ENCODE measurements around the gene EFCAB5. TPM values are rescaled to one million over a fixed set of nuclear protein-coding genes. Genes with fewer than 3 reads are reported as not detected.

The EFCAB5 gene
- total and polyA plus RNA-seq, 10 of the 15 experiments (the other 5 are each of a cell fraction or from before 2014, with no cell fraction given) = 0.39 to 2.6 (median 1.0) TPM

DNA sequence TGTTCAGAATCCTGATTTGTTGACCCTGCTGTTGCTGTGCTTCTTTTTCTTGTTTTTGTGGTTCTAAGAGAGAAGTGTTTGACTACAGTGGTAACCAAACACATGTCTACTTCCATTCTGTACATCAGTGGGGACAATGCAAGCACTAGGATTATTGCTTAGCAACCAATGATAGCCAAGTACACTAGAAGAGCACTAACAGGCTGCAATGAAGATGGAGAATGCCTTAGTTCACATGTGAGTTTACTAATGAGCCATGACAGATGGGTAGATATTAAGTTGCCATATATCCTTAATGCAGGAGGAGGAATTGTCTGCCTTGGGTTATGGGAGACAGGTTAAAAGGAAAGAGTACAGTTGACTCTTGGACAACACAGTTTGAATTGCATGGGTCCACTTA is 8.3 kb downstream of the EFCAB5 start (continued):
- TF ChIP-seq NFYB (IDR thresholded peaks at IDR 0.05; ENCODE audit: insufficient read depth, low read depth, low read length) (no peak), ETV6 (conservative IDR thresholded peaks at IDR 0.05 in 1 of 2, IDR thresholded peaks at IDR 0.05 in 1 of 2; ENCODE audit: borderline replicate concordance in 1 of 2, low read depth in 1 of 2) (no peak), POLR2AphosphoS2 (IDR thresholded peaks at IDR 0.05; ENCODE audit: low read depth, low read length) (no peak), ZNF622 (IDR thresholded peaks at IDR 0.05) (no peak), SIX5 (IDR thresholded peaks at IDR 0.05; ENCODE audit: low read depth, low read length, severe bottlenecking) (no peak)
- TF ChIP-seq, protein P1, sequence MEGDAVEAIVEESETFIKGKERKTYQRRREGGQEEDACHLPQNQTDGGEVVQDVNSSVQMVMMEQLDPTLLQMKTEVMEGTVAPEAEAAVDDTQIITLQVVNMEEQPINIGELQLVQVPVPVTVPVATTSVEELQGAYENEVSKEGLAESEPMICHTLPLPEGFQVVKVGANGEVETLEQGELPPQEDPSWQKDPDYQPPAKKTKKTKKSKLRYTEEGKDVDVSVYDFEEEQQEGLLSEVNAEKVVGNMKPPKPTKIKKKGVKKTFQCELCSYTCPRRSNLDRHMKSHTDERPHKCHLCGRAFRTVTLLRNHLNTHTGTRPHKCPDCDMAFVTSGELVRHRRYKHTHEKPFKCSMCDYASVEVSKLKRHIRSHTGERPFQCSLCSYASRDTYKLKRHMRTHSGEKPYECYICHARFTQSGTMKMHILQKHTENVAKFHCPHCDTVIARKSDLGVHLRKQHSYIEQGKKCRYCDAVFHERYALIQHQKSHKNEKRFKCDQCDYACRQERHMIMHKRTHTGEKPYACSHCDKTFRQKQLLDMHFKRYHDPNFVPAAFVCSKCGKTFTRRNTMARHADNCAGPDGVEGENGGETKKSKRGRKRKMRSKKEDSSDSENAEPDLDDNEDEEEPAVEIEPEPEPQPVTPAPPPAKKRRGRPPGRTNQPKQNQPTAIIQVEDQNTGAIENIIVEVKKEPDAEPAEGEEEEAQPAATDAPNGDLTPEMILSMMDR (IDR thresholded peaks at IDR 0.05 in 2 of 3, conservative IDR thresholded peaks at IDR 0.05 in 1 of 3; ENCODE audit: control insufficient read depth in 2 of 3, extremely low read depth in 1 of 3, insufficient read depth in 1 of 3, low read depth in 3 of 3, low read length in 3 of 3) = no peak

DNA sequence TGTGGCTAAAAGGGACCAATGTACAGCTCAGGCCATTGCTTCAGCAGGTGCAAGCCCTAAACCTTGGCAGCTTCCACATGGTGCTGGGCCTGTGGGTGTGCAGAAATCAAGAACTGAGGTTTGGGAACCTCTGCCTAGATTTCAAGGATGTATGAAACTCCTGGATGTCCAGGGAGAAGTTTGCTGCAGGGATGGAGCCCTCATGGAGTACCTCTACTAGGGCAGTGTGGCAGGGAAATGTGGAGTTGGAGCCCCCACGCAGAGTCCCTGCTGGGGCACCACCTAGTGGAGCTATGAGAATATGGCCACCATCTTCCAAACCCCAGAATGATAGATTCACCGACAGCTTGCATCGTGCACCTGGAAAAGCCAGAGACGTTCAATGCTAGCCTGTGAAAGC is 13.0 kb downstream of the EFCAB5 start:
- ChIA-PET POLR2A (no interaction called here), CTCF (interaction anchor here (0.9 to 1.2 kb wide), 2 partner anchors 146 to 147 kb away, joined by 3 to 6 read pairs; no protein-coding TSS in a partner anchor), RAD21 (ENCODE audit: unreplicated experiment) (no interaction called here), SMC1A (ENCODE audit: uncharacterized antibody, unreplicated experiment) (no interaction called here)
- Histone ChIP-seq H3K9me3 (replicated peaks; ENCODE audit: control insufficient read depth, insufficient read depth, low read length) (peaks cover 2% of the 10 kb centered on the region; the same call in 1 of the 3 replicates), H3K4me1 (ENCODE audit: control insufficient read depth, insufficient read depth, low read length) (no peaks in the 10 kb centered on the region), H4K20me1 (ENCODE audit: control insufficient read depth, insufficient read depth) (no peaks in the 10 kb centered on the region), H3K9ac (ENCODE audit: control insufficient read depth, insufficient read depth, low read length) (no peak overlapping the region), H3K27ac (ENCODE audit: control insufficient read depth, insufficient read depth) (no peak overlapping the region), H3K4me2 (ENCODE audit: control insufficient read depth, insufficient read depth) (no peak overlapping the region), H3K79me2 (ENCODE audit: control insufficient read depth, insufficient read depth, low read length) (no peaks in the 10 kb centered on the region), H3K27me3 (replicated peaks in 1 of 2; ENCODE audit: control insufficient read depth in 2 of 2, insufficient read depth in 2 of 2, low read length in 1 of 2) (no peaks in the 10 kb centered on the region), H3K4me3 (no peak overlapping the region), H3K36me3 (ENCODE audit: control insufficient read depth in 2 of 2, insufficient read depth in 2 of 2, low read length in 1 of 2) (no peaks in the 10 kb centered on the region), H2AFZ (ENCODE audit: control insufficient read depth, low read depth, low read length) (no peak overlapping the region)
- WGBS (ENCODE audit: insufficient coverage, insufficient replicate concordance, low lambda C conversion rate, missing lambda C conversion rate) = 74% methylated on average over 4 of the region's 4 CpGs
- DNase-seq (ENCODE audit: low read depth, low spot score) (no peak), FAIRE-seq (no peak), ATAC-seq (no peak)
- in situ Hi-C loops (cut with MboI) (no loop called here), intact Hi-C loops (cut with micrococcal nuclease; ENCODE audit: unreplicated experiment) (no loop called here)
- BruUV-seq (replicated peaks) = no TSS peak
- TF ChIP-seq NR2C1 (IDR thresholded peaks at IDR 0.05) = no peak
- no peak for TF ChIP-seq ZSCAN29 (IDR thresholded peaks at IDR 0.05)
- no peak for TF ChIP-seq CHD2 (IDR thresholded peaks at IDR 0.05; ENCODE audit: borderline replicate concordance, low read depth, low read length)
- TF ChIP-seq BACH1 (IDR thresholded peaks at IDR 0.05; ENCODE audit: borderline replicate concordance) = no peak
- TF ChIP-seq, protein P2, sequence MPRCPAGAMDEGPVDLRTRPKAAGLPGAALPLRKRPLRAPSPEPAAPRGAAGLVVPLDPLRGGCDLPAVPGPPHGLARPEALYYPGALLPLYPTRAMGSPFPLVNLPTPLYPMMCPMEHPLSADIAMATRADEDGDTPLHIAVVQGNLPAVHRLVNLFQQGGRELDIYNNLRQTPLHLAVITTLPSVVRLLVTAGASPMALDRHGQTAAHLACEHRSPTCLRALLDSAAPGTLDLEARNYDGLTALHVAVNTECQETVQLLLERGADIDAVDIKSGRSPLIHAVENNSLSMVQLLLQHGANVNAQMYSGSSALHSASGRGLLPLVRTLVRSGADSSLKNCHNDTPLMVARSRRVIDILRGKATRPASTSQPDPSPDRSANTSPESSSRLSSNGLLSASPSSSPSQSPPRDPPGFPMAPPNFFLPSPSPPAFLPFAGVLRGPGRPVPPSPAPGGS (IDR thresholded peaks at IDR 0.05; ENCODE audit: borderline replicate concordance, insufficient read depth, low read depth, low read length, poor library complexity, severe bottlenecking) = no peak
- TF ChIP-seq, protein P3, sequence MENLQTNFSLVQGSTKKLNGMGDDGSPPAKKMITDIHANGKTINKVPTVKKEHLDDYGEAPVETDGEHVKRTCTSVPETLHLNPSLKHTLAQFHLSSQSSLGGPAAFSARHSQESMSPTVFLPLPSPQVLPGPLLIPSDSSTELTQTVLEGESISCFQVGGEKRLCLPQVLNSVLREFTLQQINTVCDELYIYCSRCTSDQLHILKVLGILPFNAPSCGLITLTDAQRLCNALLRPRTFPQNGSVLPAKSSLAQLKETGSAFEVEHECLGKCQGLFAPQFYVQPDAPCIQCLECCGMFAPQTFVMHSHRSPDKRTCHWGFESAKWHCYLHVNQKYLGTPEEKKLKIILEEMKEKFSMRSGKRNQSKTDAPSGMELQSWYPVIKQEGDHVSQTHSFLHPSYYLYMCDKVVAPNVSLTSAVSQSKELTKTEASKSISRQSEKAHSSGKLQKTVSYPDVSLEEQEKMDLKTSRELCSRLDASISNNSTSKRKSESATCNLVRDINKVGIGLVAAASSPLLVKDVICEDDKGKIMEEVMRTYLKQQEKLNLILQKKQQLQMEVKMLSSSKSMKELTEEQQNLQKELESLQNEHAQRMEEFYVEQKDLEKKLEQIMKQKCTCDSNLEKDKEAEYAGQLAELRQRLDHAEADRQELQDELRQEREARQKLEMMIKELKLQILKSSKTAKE (IDR thresholded peaks at IDR 0.05; ENCODE audit: low read depth, poor library complexity, severe bottlenecking) = no peak
- TF ChIP-seq IRF4 (IDR thresholded peaks at IDR 0.05; ENCODE audit: low read depth, low read length) = no peak
- TF ChIP-seq, protein P4, sequence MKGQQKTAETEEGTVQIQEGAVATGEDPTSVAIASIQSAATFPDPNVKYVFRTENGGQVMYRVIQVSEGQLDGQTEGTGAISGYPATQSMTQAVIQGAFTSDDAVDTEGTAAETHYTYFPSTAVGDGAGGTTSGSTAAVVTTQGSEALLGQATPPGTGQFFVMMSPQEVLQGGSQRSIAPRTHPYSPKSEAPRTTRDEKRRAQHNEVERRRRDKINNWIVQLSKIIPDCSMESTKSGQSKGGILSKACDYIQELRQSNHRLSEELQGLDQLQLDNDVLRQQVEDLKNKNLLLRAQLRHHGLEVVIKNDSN (IDR thresholded peaks at IDR 0.05; ENCODE audit: borderline replicate concordance, extremely low read length, insufficient read depth, low read depth, low read length) = no peak
- TF ChIP-seq ZNF207 (IDR thresholded peaks at IDR 0.05; ENCODE audit: borderline replicate concordance) = no peak

Data from GM12878 (cell line).